Measurements from ENCODE around the gene ME3. TPM values are rescaled to one million over a fixed set of nuclear protein-coding genes. Genes with fewer than 3 reads are reported as not detected.

Gene ME3
- total RNA-seq, 1 experiment from 2014 or later, result 35.3 TPM

- ChIA-PET CTCF (interaction anchor here (0.7 kb wide), 1 partner anchor 86 kb away, joined by 3 read pairs; no protein-coding TSS in a partner anchor), POLR2A (no interaction called here)
- no TSS peak for BruUV-seq (replicated peaks)
- Histone ChIP-seq H3K36me3 (ENCODE audit: control insufficient read depth, insufficient read depth, low read length) (no peaks in the 10 kb centered on the region), H3K4me3 (ENCODE audit: low read depth in 2 of 2, low read length in 2 of 2) (no peak overlapping the region), H3K27me3 (ENCODE audit: control insufficient read depth, insufficient read depth, low read length) (no peaks in the 10 kb centered on the region), H3K4me1 (ENCODE audit: control insufficient read depth, insufficient read depth, low read length) (no peaks in the 10 kb centered on the region), H3K9me3 (ENCODE audit: control insufficient read depth, insufficient read depth, low read depth, low read length) (peaks cover 17% of the 10 kb centered on the region; the same call in 1 of the 2 replicates), H3K27ac (ENCODE audit: low read length) (no peak overlapping the region)
- DNase-seq (ENCODE audit: low read depth, low spot score) (no peak), ATAC-seq (no peak)
- TF ChIP-seq POLR2AphosphoS5 (IDR thresholded peaks at IDR 0.05; ENCODE audit: low read depth, low read length), result no peak
- in situ Hi-C loops (cut with HindIII; ENCODE audit: low pct_unique_long_range_greater_than_20kb, low sequenced_read_pairs) (no loop called here), intact Hi-C loops (cut with micrococcal nuclease; ENCODE audit: unreplicated experiment) (no loop called here)
Observed at GRCh38 chr11:86710936-86711335, 38.5 kb upstream of the ME3 start.

GRCh38 chr11:86708669-86709068 lies 36.3 kb upstream of the ME3 start:
- BruUV-seq (replicated peaks), result no TSS peak
- no peaks in the 10 kb centered on the region for H3K27me3 ChIP-seq (ENCODE audit: control insufficient read depth, insufficient read depth, low read length)
- TF ChIP-seq POLR2AphosphoS5 (IDR thresholded peaks at IDR 0.05; ENCODE audit: low read depth, low read length) (no peak), REST (IDR thresholded peaks at IDR 0.05; ENCODE audit: insufficient read depth in 1 of 2, low read depth in 2 of 2, low read length in 1 of 2) (no peak), CTCF (IDR thresholded peaks at IDR 0.05) (no peak), TCF7L2 (IDR thresholded peaks at IDR 0.05; ENCODE audit: low read depth, low read length) (no peak), SIN3A (IDR thresholded peaks at IDR 0.05; ENCODE audit: borderline replicate concordance, insufficient read depth, low read depth, low read length) (no peak)
- ChIA-PET POLR2A (no interaction called here), CTCF (no interaction called here)
- ATAC-seq (no peak), DNase-seq (ENCODE audit: low read depth, low spot score) (no peak)
- no peaks in the 10 kb centered on the region for H3K36me3 ChIP-seq (ENCODE audit: control insufficient read depth, insufficient read depth, low read length)
- H3K9me3 ChIP-seq (ENCODE audit: control insufficient read depth, insufficient read depth, low read depth, low read length), result peaks cover 17% of the 10 kb centered on the region; the same call in 1 of the 2 replicates
- no peak overlapping the region for H3K4me3 ChIP-seq (ENCODE audit: low read depth in 2 of 2, low read length in 2 of 2)
- in situ Hi-C loops (cut with HindIII; ENCODE audit: low pct_unique_long_range_greater_than_20kb, low sequenced_read_pairs), result no loop called here
- intact Hi-C loops (cut with micrococcal nuclease; ENCODE audit: unreplicated experiment), result no loop called here
- no peak overlapping the region for H3K27ac ChIP-seq (ENCODE audit: low read length)
- H3K4me1 ChIP-seq (ENCODE audit: control insufficient read depth, insufficient read depth, low read length), result no peaks in the 10 kb centered on the region

- TF ChIP-seq CTCF (IDR thresholded peaks at IDR 0.05), result no peak
- no peak for TF ChIP-seq POLR2AphosphoS5 (IDR thresholded peaks at IDR 0.05; ENCODE audit: low read depth, low read length)
- TF ChIP-seq SIN3A (IDR thresholded peaks at IDR 0.05; ENCODE audit: borderline replicate concordance, insufficient read depth, low read depth, low read length), result no peak
- no peak for TF ChIP-seq REST (IDR thresholded peaks at IDR 0.05; ENCODE audit: insufficient read depth in 1 of 2, low read depth in 2 of 2, low read length in 1 of 2)
- no peak for TF ChIP-seq TCF7L2 (IDR thresholded peaks at IDR 0.05; ENCODE audit: low read depth, low read length)
- no peak for DNase-seq (ENCODE audit: low read depth, low spot score)
- peaks cover 15% of the 10 kb centered on the region; the same call in 1 of the 2 replicates for H3K9me3 ChIP-seq (ENCODE audit: control insufficient read depth, insufficient read depth, low read depth, low read length)
- ATAC-seq, result peak; percentile 34; the same call in 1 of the 2 replicates
- no peaks in the 10 kb centered on the region for H3K27me3 ChIP-seq (ENCODE audit: control insufficient read depth, insufficient read depth, low read length)
- POLR2A ChIA-PET, result no interaction called here
- intact Hi-C loops (cut with micrococcal nuclease; ENCODE audit: unreplicated experiment), result no loop called here
- no TSS peak for BruUV-seq (replicated peaks)
- in situ Hi-C loops (cut with HindIII; ENCODE audit: low pct_unique_long_range_greater_than_20kb, low sequenced_read_pairs), result no loop called here
- peak overlapping the region; percentile 57; the same call in 1 of the 2 replicates for H3K27ac ChIP-seq (ENCODE audit: low read length)
- H3K4me3 ChIP-seq (ENCODE audit: low read depth in 2 of 2, low read length in 2 of 2), result no peak overlapping the region
- H3K36me3 ChIP-seq (ENCODE audit: control insufficient read depth, insufficient read depth, low read length), result no peaks in the 10 kb centered on the region
- H3K4me1 ChIP-seq (ENCODE audit: control insufficient read depth, insufficient read depth, low read length), result peaks cover 3% of the 10 kb centered on the region; the same call in 1 of the 2 replicates
- CTCF ChIA-PET, result no interaction called here
Observed at GRCh38 chr11:86706338-86707131, 34.1 kb upstream of the ME3 start.
